ENCODE data around the gene POMT1.
A peak's percentile ranks its signal among the peaks of the same experiment; 100 is the strongest.
"Not testable (repeated sequence)": the region's sequence is repeated elsewhere in the genome, so short reads cannot be mapped to it uniquely, and the experiment has no call there.

The POMT1 gene

DNA sequence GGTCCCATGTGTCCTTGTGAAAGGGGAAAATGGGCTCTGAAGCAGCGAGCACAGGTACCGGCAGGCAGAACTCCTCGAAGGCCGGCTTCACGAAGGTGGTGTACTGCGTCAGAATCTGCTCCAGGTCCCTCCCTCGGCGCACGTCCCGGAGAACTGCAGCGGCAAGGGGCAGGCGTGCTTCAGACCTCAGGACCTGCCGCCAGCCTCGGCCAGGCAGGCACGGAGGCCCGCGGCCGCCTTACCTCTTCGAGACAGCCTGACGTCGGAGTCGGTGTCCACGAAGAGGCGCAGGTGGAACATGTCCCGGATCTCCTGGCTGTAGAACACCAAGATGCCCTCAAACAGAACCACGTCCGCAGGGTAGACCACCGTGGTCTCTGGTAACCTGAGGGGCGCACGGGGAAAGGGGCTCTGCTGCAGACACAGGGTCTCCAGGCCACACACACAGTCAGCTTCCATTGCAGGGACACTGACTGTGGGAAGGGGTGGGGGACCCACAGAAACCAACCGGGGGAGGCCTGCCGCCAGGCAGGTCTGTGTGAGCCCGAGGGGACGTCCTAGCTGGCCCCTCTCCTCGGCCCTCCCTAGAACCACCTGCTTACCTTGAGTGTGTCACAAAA lies 26.3 kb downstream of the POMT1 start:
- no peak for DNase-seq

DNA sequence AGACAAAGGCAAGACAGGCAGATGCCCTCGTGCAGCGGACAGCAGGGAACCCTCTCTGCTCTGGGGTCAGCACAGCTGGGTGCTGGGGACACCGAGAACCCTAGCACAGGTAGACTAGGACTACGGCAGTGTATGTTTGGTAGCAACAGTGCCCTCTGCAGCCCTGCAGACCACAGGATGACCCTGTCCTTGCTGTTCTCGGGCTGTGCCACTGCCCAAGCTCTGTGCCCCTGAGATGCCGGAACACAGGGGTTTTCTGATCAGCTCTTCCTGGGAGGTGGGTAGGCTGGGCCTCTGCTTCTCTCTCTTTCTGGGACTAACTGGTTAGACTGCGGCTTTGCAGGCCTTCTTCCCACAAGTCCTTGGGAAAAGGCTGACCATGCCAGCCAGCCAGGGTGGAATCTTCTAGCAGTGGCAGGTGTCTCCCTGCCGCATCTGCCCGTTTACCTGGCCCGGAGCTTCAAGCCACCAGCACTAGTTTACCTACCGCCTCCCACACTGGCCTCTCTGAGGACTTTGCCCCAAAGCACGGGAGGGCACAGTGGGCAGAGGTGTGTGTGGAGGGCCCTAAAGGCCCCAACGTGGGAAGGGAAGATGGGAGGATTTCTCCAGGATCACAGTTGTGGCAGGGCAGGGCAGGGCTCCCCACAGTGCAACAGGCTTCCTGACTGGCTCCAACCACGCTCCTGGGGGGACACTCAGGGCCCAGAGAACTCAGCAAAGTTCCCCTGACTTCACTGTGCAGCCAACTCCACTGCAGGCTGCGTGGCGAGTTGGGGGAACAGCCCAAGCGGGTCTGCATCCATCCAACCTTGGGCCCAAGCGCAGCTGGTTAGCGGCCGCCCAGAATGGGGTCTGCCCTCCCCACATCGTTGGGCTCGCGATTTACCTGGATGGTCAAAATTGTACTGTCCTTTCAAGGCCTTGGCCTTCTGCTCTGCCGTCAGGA lies 27.2 kb downstream of the POMT1 start:
- no peak for DNase-seq

DNA sequence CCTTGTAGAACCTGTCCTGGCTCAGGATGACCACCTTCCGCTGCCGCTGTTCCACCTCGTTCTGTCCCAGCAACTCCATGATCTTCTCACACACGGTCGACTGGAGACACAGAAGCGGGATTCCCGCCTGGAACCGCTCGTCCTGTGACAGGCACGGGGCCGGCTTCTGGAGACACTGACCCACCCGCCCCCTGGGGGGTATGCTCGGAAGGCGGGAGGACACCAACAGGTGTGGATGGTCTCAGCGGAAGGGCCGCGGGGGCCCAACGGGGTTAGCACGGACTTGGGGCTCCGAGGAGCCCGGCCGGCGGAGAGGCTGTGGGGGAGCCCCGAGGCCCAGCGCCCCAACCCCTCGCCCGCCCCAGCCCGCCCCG lies 27.8 kb downstream of the POMT1 start:
- DNase-seq, result peak; percentile 53

DNA sequence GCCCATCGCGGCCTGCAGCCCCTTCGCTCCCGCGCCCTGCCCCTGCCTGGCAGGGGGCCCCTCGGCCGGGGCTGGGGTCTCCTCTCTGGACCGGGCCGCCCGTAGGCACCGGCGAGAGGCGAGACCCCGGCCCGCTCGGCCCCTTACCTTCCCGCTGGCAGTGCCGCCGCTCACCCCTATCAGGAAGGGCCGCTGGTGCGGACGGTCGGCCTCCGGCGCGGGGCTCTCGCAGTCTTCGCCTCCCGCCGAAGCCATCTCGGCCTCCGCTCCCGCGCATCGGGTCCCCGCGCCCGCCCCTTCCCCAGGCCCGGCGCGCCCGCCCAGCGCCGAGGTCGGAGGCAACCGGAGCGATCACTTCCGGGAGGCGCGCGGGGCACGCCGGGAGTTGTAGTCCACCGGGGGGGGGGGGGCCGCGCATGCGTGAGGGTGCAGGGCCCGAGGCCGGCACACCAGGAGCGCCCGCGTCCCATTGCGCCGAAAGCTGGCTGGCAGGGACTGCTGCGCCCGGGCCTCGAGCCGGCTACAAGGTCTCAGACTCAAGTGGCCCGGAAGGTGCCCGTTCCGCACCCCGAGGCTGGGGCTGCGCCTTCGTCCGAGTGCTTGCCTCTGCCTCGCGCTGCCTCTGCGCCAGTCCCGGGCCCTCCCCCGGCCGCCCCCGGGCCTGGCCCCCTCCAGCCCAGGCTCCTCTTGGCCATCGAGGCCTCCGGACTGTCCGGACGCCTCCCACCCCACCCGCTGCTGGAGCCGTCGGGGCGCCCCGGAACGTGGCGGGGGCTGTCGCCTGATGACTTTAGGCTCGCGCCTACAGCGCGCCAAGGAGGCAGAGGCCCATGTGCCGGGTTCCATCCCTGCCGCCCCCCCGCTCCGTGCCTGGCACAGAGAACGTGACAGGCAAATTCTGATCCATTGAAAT lies 28.5 kb downstream of the POMT1 start, which contains the start of gene UCK1:
Gene UCK1 (minus strand): TSS at position 344 of the 913 bp plus-strand sequence. CDS start 89 bp downstream, at position 255.
- DNase-seq, result peak; percentile 80

DNA sequence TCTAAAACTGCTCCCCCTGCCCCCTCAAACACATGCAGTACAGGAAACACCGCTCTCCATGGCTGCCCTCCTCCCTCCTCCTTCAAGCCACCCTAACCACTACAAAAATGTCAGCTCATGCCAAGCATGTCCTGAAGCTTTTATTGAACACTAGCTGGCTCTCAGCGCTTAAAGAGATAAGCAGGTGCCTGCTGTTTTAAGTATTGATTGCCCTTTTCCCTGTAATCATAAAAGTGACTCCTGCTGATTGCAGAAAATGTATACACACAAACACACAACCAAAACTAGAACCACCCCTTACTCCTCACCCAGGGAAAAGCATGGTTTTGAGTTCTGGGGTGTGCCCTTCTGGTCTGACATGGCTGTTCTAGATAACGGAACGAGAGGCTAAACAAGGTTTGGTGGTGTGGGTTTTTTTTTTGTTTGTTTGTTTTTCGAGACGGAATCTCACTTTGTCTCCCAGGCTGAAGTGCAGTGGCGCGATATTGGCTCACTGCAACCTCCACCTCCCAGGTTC lies 32.1 kb downstream of the POMT1 start:
- DNase-seq, result no peak

DNA sequence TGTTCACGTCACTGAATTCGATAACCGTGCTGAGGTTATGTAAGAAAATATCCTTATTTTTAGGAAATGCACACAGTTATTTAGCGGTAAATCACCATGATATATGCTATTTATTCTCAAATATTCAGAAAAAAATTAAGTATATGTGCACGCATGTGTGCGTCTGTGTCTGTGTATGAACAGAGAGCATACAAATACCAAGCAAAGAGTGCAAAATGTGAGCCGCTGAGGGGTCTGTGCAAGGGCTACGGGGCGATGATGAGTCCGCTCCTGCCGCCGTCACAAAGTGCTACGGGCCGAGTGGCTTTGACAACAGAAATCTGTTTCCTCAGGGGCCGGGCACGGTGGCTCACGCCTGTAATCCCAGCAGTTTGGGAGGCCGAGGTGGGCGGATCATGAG lies 35.2 kb downstream of the POMT1 start:
- no peak for DNase-seq

DNA sequence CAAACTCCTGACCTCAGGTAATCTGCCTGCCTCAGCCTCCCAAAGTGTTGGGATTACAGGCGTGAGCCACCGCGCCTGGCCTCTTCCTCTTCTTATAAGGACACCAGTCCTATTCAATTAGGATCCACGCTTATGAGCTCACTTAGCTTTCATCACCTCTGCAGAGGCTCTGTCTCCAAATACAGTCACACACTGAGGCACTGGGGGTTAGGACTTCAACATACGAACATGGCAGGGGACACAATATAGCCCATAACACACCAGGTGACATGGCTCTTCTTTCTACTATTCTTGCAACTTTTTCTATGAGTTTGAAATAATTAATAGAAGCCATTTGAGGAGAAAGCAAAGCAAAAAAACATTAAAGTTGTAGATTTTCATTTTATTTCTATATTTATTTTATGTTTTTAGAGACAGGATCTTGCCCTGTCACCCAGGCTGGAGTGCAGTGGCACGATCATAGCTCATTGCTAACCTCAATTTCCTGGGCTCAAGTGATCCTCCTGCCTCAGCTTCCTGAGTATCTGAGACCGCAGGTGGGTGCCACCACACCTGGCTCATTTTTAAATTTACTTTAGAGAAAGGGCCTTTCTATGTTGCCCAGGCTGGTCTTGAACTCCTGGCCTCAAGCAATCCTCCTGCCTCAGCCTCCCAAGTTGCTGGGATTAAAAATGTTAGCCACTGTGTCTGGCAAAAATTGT lies 36.7 kb downstream of the POMT1 start:
- DNase-seq, result no peak

DNA sequence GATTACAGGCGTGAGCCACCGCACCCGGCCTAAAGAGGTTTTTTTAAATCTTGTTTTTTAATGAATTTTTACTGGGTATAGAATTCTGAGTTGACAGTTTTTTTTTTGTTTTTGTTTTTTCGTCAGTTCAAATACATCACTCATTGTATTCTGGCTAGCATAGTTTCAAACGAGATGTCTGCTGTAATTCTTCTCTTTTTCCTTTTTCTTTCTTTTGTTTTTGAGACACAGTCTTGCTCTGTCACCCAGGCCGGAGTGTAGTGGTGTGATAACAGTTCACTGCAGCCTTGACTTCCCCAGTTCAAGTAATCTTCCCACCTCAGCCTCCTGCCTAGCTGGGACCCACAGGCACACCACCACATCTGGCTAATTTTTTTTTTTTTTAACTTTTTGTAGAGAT lies 40.4 kb downstream of the POMT1 start:
- DNase-seq, result no peak

DNA sequence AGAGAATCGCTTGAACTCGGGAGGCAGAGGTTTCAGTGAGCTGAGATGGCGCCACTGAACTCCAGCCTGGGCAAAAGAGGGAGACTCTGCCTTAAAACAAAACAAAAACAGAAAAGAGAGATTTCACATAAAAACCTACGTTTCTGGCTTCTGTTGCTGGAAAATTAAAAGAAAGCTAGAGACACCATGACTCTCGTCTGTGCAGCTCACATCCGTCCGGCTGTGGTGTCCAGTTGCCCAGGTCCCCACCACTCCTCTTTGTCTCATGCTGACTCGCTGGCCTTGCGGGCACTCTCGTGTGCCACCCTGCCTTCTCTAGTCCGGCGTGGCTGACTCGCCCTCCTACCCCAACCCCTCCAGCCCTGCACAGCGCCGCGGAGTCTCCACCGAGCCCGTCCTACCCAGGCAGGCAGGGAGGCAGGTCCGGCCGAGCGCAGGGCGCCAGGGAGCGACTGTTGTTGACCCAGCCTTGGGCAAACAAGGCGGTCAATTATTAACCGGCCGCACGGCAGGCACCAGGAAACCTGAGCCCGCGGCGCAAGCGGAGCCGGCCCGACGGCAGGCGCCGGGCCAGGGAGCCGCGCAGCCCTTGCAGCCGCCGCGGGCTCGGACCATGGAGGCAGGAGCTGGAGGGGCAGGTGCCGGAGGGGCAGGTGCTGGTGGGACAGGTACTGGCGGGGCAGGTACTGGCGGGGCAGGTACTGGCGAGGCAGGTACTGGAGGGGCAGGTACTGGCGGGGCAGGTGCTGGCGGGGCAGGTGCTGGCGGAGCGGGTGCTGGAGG lies 42.5 kb downstream of the POMT1 start, which contains the start of gene PRRT1B:
Gene PRRT1B (plus strand): TSS at position 521 of the 783 bp plus-strand sequence. CDS start 93 bp downstream, at position 614.
- no peak for DNase-seq

DNA sequence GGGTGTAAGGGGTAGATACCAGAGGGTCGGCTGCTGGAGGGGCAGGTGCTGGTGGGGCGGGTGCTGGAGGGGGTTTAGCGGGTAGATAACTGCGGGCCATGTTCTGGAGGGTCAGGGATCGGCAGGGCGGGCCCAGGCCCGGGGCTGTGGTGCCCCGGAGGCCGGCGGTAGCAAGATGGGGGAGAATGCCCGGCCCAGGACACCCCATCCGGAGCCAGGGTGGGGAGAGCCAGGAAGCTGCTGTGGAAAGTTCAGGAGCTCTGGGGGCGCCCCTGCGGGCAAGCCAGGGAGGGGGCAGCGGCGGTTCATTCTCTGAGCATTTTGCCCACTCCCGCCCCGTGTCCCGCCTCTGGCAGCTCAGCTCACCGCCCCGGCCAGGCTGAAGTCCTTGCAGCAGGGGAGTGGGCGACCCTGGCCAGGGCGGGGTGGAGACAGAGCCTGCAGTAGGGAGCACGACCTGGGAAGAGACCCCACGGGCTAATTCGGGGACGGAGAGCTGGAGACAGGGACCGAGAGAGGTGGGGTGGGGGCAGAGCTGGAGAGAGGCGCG lies 43.1 kb downstream of the POMT1 start:
- DNase-seq, result no peak

DNA sequence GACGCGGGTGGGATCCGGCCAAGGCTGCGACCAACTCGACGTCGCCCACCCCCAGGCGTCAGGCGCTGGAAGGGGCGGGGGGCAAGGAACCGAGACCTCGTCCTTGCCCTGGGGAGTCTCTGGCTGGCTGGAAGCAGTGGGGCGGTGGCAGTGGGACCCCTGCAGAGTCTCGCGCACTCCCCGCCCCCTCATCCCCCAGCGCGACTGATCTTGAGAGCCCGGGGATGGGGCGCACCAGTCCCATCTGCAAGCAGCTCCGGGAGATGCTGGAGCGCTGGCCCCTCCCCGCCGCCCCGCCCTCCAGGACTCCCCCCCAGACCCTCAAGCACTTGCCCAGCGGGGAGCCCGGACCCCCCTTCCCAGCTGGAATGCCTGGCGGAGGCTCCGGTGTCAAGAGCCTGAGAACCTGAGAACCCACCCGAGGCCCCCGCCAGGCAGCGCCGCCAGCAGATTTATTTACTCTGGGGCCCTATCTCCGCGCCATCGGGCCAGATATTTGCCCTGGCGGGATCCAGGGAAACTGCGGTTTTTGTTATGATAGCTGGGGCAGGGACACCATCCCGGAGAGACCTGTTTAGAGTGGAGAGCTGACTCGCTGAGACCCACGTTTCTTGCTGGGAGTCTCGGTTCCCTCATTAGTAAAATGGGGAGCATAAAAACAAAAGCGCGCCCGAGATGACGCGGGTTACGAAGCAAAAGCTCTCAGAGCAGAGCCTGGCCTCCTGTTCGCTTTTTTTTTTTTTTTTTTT lies 43.8 kb downstream of the POMT1 start:
- DNase-seq, result peak; percentile 33

DNA sequence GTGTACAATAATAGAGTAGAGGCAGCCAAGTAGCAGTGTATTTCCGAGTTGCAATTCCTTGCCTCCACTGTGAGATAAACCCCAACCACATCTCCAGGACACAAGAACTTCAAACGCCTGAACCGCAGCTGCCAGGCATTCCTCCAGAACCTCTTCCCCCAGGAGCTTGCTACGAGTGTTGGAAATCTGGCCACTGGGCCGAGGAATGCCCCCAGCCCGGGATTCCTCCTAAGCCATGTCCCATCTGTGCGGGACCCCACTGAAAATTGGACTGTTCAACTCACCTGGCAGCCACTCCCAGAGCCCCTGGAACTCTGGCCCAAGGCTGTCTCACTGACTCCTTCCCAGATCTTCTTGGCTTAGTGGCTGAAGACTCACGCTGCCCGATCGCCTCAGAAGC lies 46.5 kb downstream of the POMT1 start:
- not testable (repeated sequence) for DNase-seq

DNA sequence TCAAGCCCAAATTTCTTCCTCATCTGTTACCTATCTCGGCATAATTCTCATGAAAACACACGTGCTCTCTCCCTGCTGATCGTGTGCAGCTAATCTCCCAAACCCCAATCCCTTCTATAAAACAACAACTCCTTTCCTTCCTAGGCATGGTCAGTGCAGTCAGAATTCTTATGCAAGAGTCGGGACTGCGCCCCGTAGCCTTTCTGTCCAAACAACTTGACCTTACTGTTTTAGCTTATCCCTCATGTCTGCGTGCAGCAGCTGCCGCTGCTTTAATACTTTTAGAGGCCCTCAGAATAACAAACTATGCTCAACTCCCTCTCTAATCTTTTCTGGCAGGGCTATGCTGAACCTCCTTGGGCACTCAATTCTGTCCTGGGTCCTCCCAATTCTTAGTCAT lies 47.7 kb downstream of the POMT1 start:
- DNase-seq, result not testable (repeated sequence)

DNA sequence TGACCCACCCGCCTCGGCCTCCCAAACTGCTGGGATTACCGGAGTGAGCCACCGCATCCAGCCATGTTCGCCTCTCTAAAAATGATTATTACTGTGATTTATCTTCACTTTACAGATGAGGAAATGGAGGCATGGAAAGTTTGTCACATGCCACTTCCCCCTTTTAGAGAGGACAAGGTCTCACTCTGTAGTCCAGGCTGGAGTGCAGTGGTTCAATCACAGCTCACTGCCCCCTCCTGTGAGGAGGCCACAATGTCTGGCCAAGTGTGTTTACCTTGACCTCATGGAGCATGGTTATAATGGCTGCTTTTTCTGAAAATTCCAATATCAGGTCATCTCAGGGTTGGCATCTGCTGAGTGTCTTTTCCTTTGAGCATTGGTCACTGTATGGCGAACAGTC lies 49.3 kb downstream of the POMT1 start:
- no peak for DNase-seq

DNA sequence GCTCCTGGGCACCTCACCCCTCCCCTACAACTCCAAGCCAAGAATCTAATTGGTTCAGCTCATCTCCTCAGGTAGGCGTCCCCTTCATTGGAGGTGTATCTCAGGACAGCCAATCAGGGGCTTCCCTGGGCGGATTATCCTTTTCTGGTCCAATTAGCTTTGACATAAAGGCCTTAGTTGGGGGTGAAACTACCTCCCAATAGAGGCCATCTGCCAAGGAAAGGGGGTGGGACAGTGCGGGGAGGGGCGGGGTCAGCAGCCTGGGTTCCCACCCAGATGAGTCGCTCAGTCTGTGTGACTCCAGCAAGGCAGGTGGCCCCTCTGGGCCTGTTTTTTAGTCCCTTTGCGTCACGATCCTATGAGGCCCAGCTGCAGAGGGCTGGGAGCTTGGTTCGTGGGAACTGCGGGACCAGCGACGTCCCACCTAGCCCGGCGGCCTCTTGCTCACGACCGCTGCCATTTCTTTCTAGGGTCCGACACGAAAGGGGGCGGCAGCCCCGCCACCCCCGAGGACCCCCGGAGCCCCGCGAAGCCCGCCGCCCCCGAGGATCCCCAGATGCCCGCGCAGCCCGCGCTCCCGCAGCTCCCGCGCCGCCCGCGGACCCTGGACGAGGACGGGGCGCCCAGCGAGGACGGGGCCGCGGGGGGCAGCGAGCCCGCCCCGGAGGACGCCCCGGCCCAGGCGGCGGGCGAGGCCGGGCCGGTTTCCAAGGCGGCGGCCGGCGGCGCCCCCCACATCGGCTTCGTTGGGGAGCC lies 51.5 kb downstream of the POMT1 start:
- no peak for DNase-seq

DNA sequence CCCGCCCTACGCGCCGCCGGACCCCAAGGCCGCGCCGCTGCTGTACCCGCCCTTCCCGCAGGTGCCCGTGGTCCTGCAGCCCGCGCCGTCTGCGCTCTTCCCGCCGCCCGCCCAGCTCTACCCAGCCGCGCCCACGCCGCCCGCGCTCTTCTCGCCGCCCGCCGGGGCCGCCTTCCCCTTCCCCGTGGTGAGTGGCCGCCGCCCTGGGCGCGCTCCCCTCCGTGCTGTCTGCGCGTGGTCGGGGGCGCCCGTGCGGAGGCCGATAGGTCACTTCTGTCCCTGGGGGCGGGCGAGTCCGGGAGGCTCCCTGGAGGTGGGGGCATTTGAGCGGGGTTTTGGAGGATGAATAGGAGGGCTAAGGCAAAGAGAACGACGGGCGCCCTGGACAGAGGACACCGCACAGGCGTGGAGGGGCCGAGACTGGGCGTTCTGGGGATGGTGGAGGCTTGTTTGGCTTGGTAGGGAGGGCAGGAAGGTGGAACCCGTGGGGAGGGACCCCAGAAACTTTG lies 52.2 kb downstream of the POMT1 start:
- DNase-seq, result no peak

DNA sequence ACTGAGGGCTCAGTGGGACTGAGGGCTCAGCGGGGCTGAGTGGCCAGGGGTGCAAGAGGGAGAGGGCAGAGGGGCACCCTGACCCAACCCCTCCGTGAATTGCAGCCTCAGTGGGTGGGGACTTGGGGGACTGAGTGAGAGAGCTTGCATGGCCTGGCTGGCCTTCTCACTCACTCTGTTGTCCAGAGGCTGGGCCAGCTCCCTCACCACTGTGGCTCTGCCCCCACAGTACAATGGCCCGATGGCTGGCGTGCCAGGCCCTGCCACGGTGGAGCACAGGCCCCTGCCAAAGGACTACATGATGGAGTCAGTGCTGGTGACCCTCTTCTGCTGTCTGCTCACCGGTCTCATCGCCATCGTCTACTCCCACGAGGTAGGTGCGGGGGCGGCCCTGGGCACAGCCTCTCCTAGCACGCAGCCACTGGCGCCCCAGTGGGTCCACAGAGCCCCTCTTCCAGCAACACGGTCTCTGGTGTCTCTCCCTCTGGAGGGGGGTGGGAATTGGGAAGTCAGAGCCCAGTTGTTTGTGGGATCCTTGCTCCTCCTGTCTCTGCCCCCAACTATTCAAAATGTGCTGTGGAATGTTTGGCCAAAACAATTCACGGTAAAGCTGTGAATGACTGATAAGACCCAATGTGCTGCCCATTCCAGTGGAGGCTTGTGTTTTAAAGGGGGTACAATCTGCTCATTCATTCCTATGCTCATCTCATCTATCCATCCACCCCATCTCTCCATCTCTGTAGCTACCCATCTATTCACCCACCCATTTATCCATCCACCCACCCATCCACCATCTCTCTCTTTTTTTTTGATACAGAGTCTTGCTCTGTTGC lies 53.3 kb downstream of the POMT1 start:
- DNase-seq, result no peak

DNA sequence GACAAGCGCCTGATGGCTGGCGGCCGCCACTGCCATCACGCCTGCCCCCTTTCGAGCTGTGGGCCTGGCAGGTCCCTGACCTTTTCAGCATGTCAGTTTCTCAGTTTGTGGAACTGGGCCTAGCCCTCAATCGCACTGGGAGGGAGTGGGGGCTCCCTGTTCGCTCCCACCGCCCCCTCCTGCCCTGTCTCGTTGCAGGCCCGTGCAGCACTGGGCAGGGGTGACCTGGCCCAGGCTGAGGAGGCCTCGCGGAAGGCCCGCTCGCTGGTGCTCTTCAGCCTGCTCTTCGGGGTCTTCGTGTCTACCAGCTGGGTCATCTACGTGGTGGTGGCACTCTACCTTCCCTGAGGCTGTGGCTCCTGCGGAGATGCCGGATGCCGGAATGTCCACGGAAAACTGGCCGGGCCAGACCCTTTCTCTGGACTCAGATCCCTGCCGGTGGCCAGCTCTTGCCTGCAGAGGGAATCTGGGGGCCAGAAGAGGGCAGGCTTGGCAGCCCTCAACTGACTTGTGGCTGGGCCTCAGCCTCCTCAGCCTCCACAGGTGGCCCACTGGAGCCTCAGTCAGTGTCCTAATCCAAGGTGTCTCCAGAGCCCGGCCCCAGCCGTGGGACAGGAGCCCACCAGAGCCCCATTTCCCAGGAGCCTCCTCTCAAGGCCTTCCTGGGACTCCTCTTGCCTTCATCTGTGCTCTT lies 55.3 kb downstream of the POMT1 start:
- no peak for DNase-seq
